Endothelial cell of umbilical vein (primary cell): ENCODE data around the gene LHPP. TPM values are rescaled to one million over a fixed set of nuclear protein-coding genes. Genes with fewer than 3 reads are reported as not detected.

Experiments used
- BruUV-seq: library from RNA; stranded (reverse); fragments of 400-500 nt; replicated peaks from 2 replicates; lab custom pipeline; 2021; lab: Mats Ljungman, UMichigan
- CTCF ChIA-PET: fragments of 300-600, 350-600 bp; sonication (Branson Sonifier 250); formaldehyde crosslinking; loops from one replicate; lab custom pipeline; 2021; ENCODE audit warnings: antibody characterized with exemption, inconsistent platforms; lab: Charles Lee
- POLR2A ChIA-PET: fragments of 300-600, 350-600 bp; sonication (Branson Sonifier 250); formaldehyde crosslinking; loops from one replicate; lab custom pipeline; 2021; ENCODE audit warnings: antibody characterized with exemption, inconsistent platforms; lab: Charles Lee
- DNase-seq: peaks from one replicate; pipeline ENCODE4 v3.0.0-alpha.2; 2011; ENCODE audit warnings: low read depth, low spot score
- FAIRE-seq: peaks from 2 replicates; lab custom pipeline; 2011; peaks lifted over from hg19 to GRCh38; lab: Jason Lieb, UNC
- H2AFZ ChIP-seq: 2 replicates; pipeline ENCODE4 v1.6.0; 2012; ENCODE audit warnings: low read depth, low read length, control low read depth, inconsistent platforms
- H3K27ac ChIP-seq: 2 replicates; pipeline ENCODE4 v1.5.1; 2011; ENCODE audit warnings: low read depth, mild to moderate bottlenecking, control low read depth, low read length, moderate library complexity; ENCODE audit not compliant: insufficient read depth
- H3K27me3 ChIP-seq, 2 experiments: 2 replicates each; pipeline versions ENCODE4 v1.6.0 to v1.6.1; 2011; ENCODE audit warnings: low read length in 2 of 2, mixed read lengths in 1 of 2; ENCODE audit not compliant: control insufficient read depth in 2 of 2, insufficient read depth in 2 of 2
- H3K36me3 ChIP-seq, 2 experiments: 2 replicates in 1 of 2; 3 replicates in 1 of 2; pipeline ENCODE4 v1.5.1; 2011; ENCODE audit warnings: low read length in 2 of 2, mild to moderate bottlenecking in 1 of 2, moderate library complexity in 1 of 2; ENCODE audit not compliant: control insufficient read depth in 2 of 2, insufficient read depth in 2 of 2; ENCODE audit errors: extremely low read depth in 1 of 2
- H3K4me1 ChIP-seq: 3 replicates; pipeline ENCODE4 v1.5.1; 2011; ENCODE audit warnings: mild to moderate bottlenecking, low read length; ENCODE audit not compliant: control insufficient read depth, insufficient read depth; ENCODE audit errors: extremely low read depth
- H3K4me2 ChIP-seq: 2 replicates; pipeline ENCODE4 v1.6.1; 2011; ENCODE audit warnings: low read length, control low read depth, mixed read lengths; ENCODE audit not compliant: insufficient read depth
- H3K4me3 ChIP-seq, 3 experiments: fragments of 200-600 bp in 1 of 3; sonication (generic), shearing (Covaris generic) in 1 of 3; replicated peaks in 1 of 3; 2 replicates each; pipeline ENCODE4 v1.5.1; 2011 to 2016; ENCODE audit warnings: control low read depth in 3 of 3, low read length in 3 of 3, mild to moderate bottlenecking in 2 of 3, inconsistent platforms in 1 of 3, low read depth in 1 of 3, moderate library complexity in 1 of 3; ENCODE audit not compliant: insufficient read depth in 1 of 3
- H3K79me2 ChIP-seq: 2 replicates; pipeline ENCODE4 v1.6.0; 2012; ENCODE audit warnings: low read length, inconsistent platforms; ENCODE audit not compliant: control insufficient read depth, insufficient read depth
- H3K9ac ChIP-seq: replicated peaks from 2 replicates; pipeline ENCODE3; 2011; ENCODE audit warnings: low read length, control low read depth; ENCODE audit not compliant: insufficient read depth; ENCODE audit errors: extremely low read depth
- H3K9me1 ChIP-seq: replicated peaks from 3 replicates; pipeline ENCODE4 v1.6.0; 2011; ENCODE audit warnings: mild to moderate bottlenecking, low read length; ENCODE audit not compliant: control insufficient read depth, insufficient read depth; ENCODE audit errors: extremely low read depth
- H3K9me3 ChIP-seq: replicated peaks from 2 replicates; pipeline ENCODE4 v1.5.1; 2012; ENCODE audit warnings: low read length, inconsistent platforms; ENCODE audit not compliant: control insufficient read depth, insufficient read depth
- H4K20me1 ChIP-seq: replicated peaks from 2 replicates; pipeline ENCODE3; 2011; ENCODE audit warnings: mild to moderate bottlenecking, low read length; ENCODE audit not compliant: control insufficient read depth, insufficient read depth; ENCODE audit errors: extremely low read depth
- EZH2 ChIP-seq: IDR thresholded peaks from 2 replicates; pipeline ENCODE4 v1.6.1; 2012; ENCODE audit warnings: borderline replicate concordance, low read depth, mild to moderate bottlenecking, moderate library complexity, low read length, inconsistent platforms; ENCODE audit not compliant: severe bottlenecking
- FOS ChIP-seq: IDR thresholded peaks from 2 replicates; pipeline ENCODE4 v1.6.1; 2011; ENCODE audit warnings: mild to moderate bottlenecking, low read length, moderate library complexity, borderline replicate concordance; ENCODE audit not compliant: insufficient read depth
- GATA2 ChIP-seq: IDR thresholded peaks from 2 replicates; pipeline ENCODE4 v1.7.0; 2011; ENCODE audit warnings: low read depth, mild to moderate bottlenecking, moderate library complexity, mixed read lengths, low read length; ENCODE audit not compliant: insufficient read length, insufficient read depth
- JUN ChIP-seq: IDR thresholded peaks from 2 replicates; pipeline ENCODE4 v1.6.1; 2011; ENCODE audit warnings: borderline replicate concordance, low read depth; ENCODE audit not compliant: insufficient read length, insufficient read depth
- MYC ChIP-seq: IDR thresholded peaks from one replicate; pipeline ENCODE4 v1.6.1; 2011; ENCODE audit warnings: mild to moderate bottlenecking, low read depth, low read length
- POLR2A ChIP-seq: IDR thresholded peaks from 2 replicates; pipeline ENCODE4 v1.6.1; 2012; ENCODE audit warnings: low read depth, mild to moderate bottlenecking, control low read depth, low read length
- POLR2AphosphoS5 ChIP-seq: IDR thresholded peaks from 2 replicates; pipeline ENCODE4 v1.6.1; 2012; ENCODE audit warnings: low read depth, mild to moderate bottlenecking, control low read depth, low read length, moderate library complexity; ENCODE audit not compliant: insufficient read depth
- dilution Hi-C: fragments of 300-500 bp; cut with MboI; formaldehyde crosslinking; loops from one replicate; pipeline ENCODE4 v1.15.0; 2019; ENCODE audit warnings: low sequenced_read_pairs; ENCODE audit not compliant: extremely low pct_ligation_motif_present
- intact Hi-C: fragments of 100-400 bp; cut with micrococcal nuclease; formaldehyde crosslinking; loops from one replicate; pipeline ENCODE4 v1.10.0; 2022
- polyA plus RNA-seq, 4 experiments: library from polyadenylated mRNA; depleted of rRNA in 3 of 4; stranded (reverse) in 3 of 4; unstranded in 1 of 4; fragments of >200 nt; gene quantifications; 2 replicates each; pipeline versions ENCODE4 v1.2.1 to v1.2.3, GENCODE V29; 2011 to 2012; ENCODE audit warnings: missing spikeins in 1 of 4
- total RNA-seq: library from RNA; stranded (reverse); gene quantifications from 2 replicates; pipeline ENCODE4 v1.2.3, GENCODE V29; 2021
- TF ChIP-seq, protein P1 (sequence below): IDR thresholded peaks from 2 replicates; pipeline ENCODE4 v1.6.1; 2011; ENCODE audit not compliant: insufficient read depth, insufficient read length
- TF ChIP-seq, protein P2 (sequence below), 2 donors: IDR thresholded peaks; 1 replicate in 1 of 2; 2 replicates in 1 of 2; pipeline ENCODE4 v1.5.1; 2011; ENCODE audit warnings: low read length in 2 of 2, mild to moderate bottlenecking in 2 of 2, moderate library complexity in 2 of 2, control low read depth in 1 of 2, inconsistent platforms in 1 of 2, low read depth in 1 of 2; ENCODE audit not compliant: insufficient read depth in 1 of 2; ENCODE audit errors: extremely low read depth in 1 of 2

The LHPP gene
- total and polyA plus RNA-seq, 2 donors (not counting 3 experiments of a cell fraction or from before 2014, with no cell fraction given), result 5.8 to 11.2 TPM

DNA sequence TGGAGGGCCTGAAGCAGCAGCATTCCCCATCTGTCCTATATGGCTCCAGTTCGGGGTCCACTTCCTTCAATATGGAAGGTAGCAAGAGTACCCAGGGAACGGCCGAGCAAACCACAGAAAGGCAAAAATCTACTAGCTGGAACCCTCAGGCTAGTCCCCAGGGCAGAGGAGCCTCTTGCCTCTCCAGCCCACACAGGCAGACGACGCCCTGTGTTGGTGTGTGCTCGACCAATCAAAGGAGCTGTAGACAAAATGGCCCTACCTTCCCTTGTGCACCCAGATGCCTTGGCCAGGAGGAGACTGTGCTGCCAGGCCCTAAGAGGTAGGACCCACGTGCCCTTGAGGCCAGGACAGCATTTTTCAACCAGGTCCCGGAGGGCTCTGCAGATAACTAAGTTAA, 191.1 kb downstream of the LHPP start:
- BruUV-seq, result no TSS peak
- Histone ChIP-seq H2AFZ (no peak overlapping the region), H3K9me3 (no peaks in the 10 kb centered on the region), H3K4me2 (no peak overlapping the region), H3K27ac (no peak overlapping the region), H3K9me1 (no peaks in the 10 kb centered on the region), H3K9ac (no peak overlapping the region), H3K36me3 (no peaks in the 10 kb centered on the region), H3K4me1 (peaks cover 16% of the 10 kb centered on the region), H4K20me1 (no peaks in the 10 kb centered on the region), H3K79me2 (no peaks in the 10 kb centered on the region), H3K27me3 (no peaks in the 10 kb centered on the region), H3K4me3 (no peak overlapping the region)
- intact Hi-C loops (no loop called here), dilution Hi-C loops (no loop called here)
- TF ChIP-seq POLR2AphosphoS5, result no peak
- TF ChIP-seq FOS, result no peak
- TF ChIP-seq JUN, result no peak
- no peak for TF ChIP-seq GATA2
- TF ChIP-seq, protein P1, sequence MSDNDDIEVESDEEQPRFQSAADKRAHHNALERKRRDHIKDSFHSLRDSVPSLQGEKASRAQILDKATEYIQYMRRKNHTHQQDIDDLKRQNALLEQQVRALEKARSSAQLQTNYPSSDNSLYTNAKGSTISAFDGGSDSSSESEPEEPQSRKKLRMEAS, result no peak
- no peak for TF ChIP-seq EZH2
- no peak for TF ChIP-seq MYC
- TF ChIP-seq, protein P2, sequence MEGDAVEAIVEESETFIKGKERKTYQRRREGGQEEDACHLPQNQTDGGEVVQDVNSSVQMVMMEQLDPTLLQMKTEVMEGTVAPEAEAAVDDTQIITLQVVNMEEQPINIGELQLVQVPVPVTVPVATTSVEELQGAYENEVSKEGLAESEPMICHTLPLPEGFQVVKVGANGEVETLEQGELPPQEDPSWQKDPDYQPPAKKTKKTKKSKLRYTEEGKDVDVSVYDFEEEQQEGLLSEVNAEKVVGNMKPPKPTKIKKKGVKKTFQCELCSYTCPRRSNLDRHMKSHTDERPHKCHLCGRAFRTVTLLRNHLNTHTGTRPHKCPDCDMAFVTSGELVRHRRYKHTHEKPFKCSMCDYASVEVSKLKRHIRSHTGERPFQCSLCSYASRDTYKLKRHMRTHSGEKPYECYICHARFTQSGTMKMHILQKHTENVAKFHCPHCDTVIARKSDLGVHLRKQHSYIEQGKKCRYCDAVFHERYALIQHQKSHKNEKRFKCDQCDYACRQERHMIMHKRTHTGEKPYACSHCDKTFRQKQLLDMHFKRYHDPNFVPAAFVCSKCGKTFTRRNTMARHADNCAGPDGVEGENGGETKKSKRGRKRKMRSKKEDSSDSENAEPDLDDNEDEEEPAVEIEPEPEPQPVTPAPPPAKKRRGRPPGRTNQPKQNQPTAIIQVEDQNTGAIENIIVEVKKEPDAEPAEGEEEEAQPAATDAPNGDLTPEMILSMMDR (IDR thresholded peaks at IDR 0.05; ENCODE audit: extremely low read depth in 1 of 2, insufficient read depth in 1 of 2, low read depth in 1 of 2, low read length in 2 of 2), result no peak
- no peak for TF ChIP-seq POLR2A
- ChIA-PET CTCF (interaction anchor here (1.3 to 1.5 kb wide), 2 partner anchors 19 to 89 kb away, joined by 3 to 5 read pairs; no protein-coding TSS in a partner anchor), POLR2A (no interaction called here)
- no peak for DNase-seq
- FAIRE-seq, result no peak
